Left lung (tissue), 10 donors: ENCODE measurements around the gene TOX2. TPM values are rescaled to one million over a fixed set of nuclear protein-coding genes. Genes with fewer than 3 reads are reported as not detected.

Experiments used
- ATAC-seq: fragments of 200-7000 bp; cut with Tn5 transposase; one replicate; pipeline ENCODE4 v1.9.1; 2020; ENCODE audit warnings: moderate library complexity
- DNase-seq, 4 donors: peaks; one replicate each; pipeline ENCODE4 v3.0.0-alpha.2; 2013 to 2020
- H3K27ac ChIP-seq, 2 donors: fragments of 200-600 bp; sonication (generic) in 1 of 2; one replicate each; pipeline versions ENCODE4 v1.5.0 to v1.8.0; 2020 to 2021
- H3K27me3 ChIP-seq, 2 donors: fragments of 200-600 bp; sonication (generic) in 1 of 2; one replicate each; pipeline versions ENCODE4 v1.5.0 to v1.8.0; 2020 to 2021
- H3K36me3 ChIP-seq, 2 donors: fragments of 200-600 bp; sonication (generic) in 1 of 2; one replicate each; pipeline versions ENCODE4 v1.5.0 to v1.8.0; 2020 to 2021
- H3K4me1 ChIP-seq, 2 donors: fragments of 200-600 bp; one replicate each; pipeline ENCODE4 v1.8.0; 2021
- H3K4me3 ChIP-seq, 2 donors: fragments of 200-600 bp; sonication (generic) in 1 of 2; one replicate each; pipeline versions ENCODE4 v1.5.0 to v1.8.0; 2020 to 2021; ENCODE audit warnings: mild to moderate bottlenecking in 1 of 2
- H3K9me3 ChIP-seq, 2 donors: fragments of 200-600 bp; sonication (generic) in 1 of 2; one replicate each; pipeline versions ENCODE4 v1.5.0 to v1.8.0; 2020 to 2021
- CTCF ChIP-seq, 2 donors: fragments of 200-600 bp; sonication (generic) in 1 of 2; IDR thresholded peaks; one replicate each; pipeline versions ENCODE4 v1.5.0 to v1.8.0; 2021; ENCODE audit warnings: antibody characterized with exemption in 2 of 2
- intact Hi-C, 2 donors: fragments of 100-400 bp; cut with DNase I; formaldehyde crosslinking; loops; one replicate each; pipeline versions ENCODE4 v1.11.2 to v1.14.2; 2022
- polyA plus RNA-seq, 6 donors: library from polyadenylated mRNA; unstranded; fragments of 120-200 nt; gene quantifications; one replicate each; pipeline ENCODE4 v1.2.1, GENCODE V29; 2013; ENCODE audit not compliant: insufficient read length in 6 of 6
- total RNA-seq, 2 donors: library from RNA; stranded (reverse); fragmentation: NEBNext Ultra II Directional; extraction: Animal tissue kit (Norgen Biotek cat#: 25700); gene quantifications; one replicate each; pipeline ENCODE4 v1.2.1, GENCODE V29; 2021
- donor health status: DM: no; HTN: yes; CAD: no.
- donor health status: DM: no; HTN: no; CAD: no.

TOX2 gene
- total and polyA plus RNA-seq, 8 donors, result 14.5 to 61.1 (median 41.3) TPM

DNA sequence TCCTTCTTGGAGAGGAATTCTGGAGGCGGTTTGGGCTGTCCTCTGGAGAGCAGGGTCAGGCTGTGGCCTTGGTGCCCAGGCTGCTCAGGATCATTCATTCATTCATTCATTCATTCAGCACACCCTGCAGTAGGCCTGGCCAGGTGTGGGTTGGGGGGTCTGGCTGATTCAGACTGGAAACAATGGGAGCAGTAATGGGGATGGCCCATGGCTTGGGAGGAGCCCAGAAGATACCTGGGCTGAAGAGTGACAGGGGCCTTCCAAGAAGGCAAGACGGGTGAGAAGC is 31.5 kb downstream of the TOX2 start:
- no peak for TF ChIP-seq CTCF (IDR thresholded peaks at IDR 0.05)
- ATAC-seq, result no peak
- Histone ChIP-seq H3K27me3 (no peaks in the 10 kb centered on the region), H3K27ac (no peak overlapping the region), H3K36me3 (no peaks in the 10 kb centered on the region), H3K4me1 (peaks cover 23 to 63% of the 10 kb centered on the region in 2 donors), H3K9me3 (no peaks in the 10 kb centered on the region), H3K4me3 (no peak overlapping the region)
- intact Hi-C loops, result no loop called here
- no peak for DNase-seq

- Histone ChIP-seq H3K27me3 (no peaks in the 10 kb centered on the region), H3K4me3 (no peak overlapping the region), H3K4me1 (peaks cover 16 to 56% of the 10 kb centered on the region in 2 donors), H3K9me3 (no peaks in the 10 kb centered on the region), H3K36me3 (no peaks in the 10 kb centered on the region), H3K27ac (no peak overlapping the region)
- DNase-seq (no peak), ATAC-seq (no peak)
- no peak for TF ChIP-seq CTCF (IDR thresholded peaks at IDR 0.05)
- intact Hi-C loops, result no loop called here
Observed at GRCh38 chr20:43946659-43947315, 32.1 kb downstream of the TOX2 start.

- H3K4me3 ChIP-seq, result no peak overlapping the region
- no peaks in the 10 kb centered on the region for H3K27me3 ChIP-seq
- H3K4me1 ChIP-seq, result peaks cover 11 to 51% of the 10 kb centered on the region in 2 donors
- H3K9me3 ChIP-seq, result no peaks in the 10 kb centered on the region
- ATAC-seq (no peak), DNase-seq (no peak)
- intact Hi-C loops, result no loop called here
- no peak for TF ChIP-seq CTCF (IDR thresholded peaks at IDR 0.05)
- H3K36me3 ChIP-seq, result no peaks in the 10 kb centered on the region
- H3K27ac ChIP-seq, result no peak overlapping the region
Observed at GRCh38 chr20:43947316-43947710, 32.7 kb downstream of the TOX2 start.

DNA sequence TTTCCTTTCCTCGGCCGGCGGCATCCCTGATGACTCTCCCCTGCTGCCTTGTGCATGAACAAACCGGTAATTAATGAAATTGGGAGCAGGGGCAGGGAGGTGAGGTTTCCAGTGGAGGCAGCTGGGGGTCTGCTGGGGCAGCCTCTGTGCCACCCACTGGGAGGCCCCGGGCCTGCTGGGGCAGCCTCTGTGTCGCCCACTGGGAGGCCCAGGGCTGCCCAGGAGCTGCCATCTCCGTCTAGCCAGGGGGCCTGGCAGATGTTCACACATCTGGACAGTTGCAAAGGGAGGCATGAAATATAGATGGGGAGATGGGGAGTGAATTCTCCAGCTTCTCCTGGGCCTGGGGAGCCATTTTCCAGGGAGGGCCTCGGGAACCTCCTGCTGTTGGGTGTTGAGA is 33.8 kb downstream of the TOX2 start:
- no peak for ATAC-seq
- Histone ChIP-seq H3K27me3 (no peaks in the 10 kb centered on the region), H3K36me3 (no peaks in the 10 kb centered on the region), H3K4me3 (no peak overlapping the region), H3K4me1 (peaks cover 5 to 49% of the 10 kb centered on the region in 2 donors), H3K27ac (no peak overlapping the region), H3K9me3 (no peaks in the 10 kb centered on the region)
- intact Hi-C loops, result no loop called here
- DNase-seq, result no peak
- TF ChIP-seq CTCF (IDR thresholded peaks at IDR 0.05), result no peak

GRCh38 chr20:43949248-43949647 is 34.6 kb downstream of the TOX2 start:
- ATAC-seq (no peak), DNase-seq (no peak)
- no peaks in the 10 kb centered on the region for H3K9me3 ChIP-seq
- H3K27me3 ChIP-seq, result no peaks in the 10 kb centered on the region
- intact Hi-C loops, result no loop called here
- no peak overlapping the region for H3K4me3 ChIP-seq
- peaks cover 6 to 50% of the 10 kb centered on the region in 2 donors for H3K4me1 ChIP-seq
- TF ChIP-seq CTCF (IDR thresholded peaks at IDR 0.05), result no peak
- no peaks in the 10 kb centered on the region for H3K36me3 ChIP-seq
- H3K27ac ChIP-seq, result no peak overlapping the region
